ELR (cell line): ENCODE data around the gene SPI1.
A peak's percentile ranks its signal among the peaks of the same experiment; 100 is the strongest.
"Not testable (repeated sequence)": the region's sequence is repeated elsewhere in the genome, so short reads cannot be mapped to it uniquely, and the experiment has no call there.

Source experiments
- DNase-seq: peaks from one replicate; pipeline ENCODE4 v3.0.0-alpha.2; 2015; ENCODE audit warnings: low read depth

The SPI1 gene

GRCh38 chr11:47340980-47341775 lies 37.2 kb downstream of the SPI1 start:
- no peak for DNase-seq

- DNase-seq, result no peak
These were observed 38.3 kb downstream of the SPI1 start for GRCh38 chr11:47340010-47340409.

GRCh38 chr11:47338396-47339241 lies 39.7 kb downstream of the SPI1 start:
- DNase-seq, result no peak

- no peak for DNase-seq
These were observed 41.0 kb downstream of the SPI1 start for GRCh38 chr11:47337229-47337924.

GRCh38 chr11:47336595-47336994 lies 41.8 kb downstream of the SPI1 start:
- no peak for DNase-seq

GRCh38 chr11:47335733-47336132 lies 42.6 kb downstream of the SPI1 start:
- DNase-seq, result no peak

GRCh38 chr11:47334699-47335411 lies 43.5 kb downstream of the SPI1 start:
- not testable (repeated sequence) for DNase-seq

GRCh38 chr11:47333886-47334443 lies 44.4 kb downstream of the SPI1 start:
- DNase-seq, result no peak

- no peak for DNase-seq
These were observed 44.9 kb downstream of the SPI1 start for GRCh38 chr11:47333526-47333845.

- DNase-seq, result no peak
These were observed 45.4 kb downstream of the SPI1 start for GRCh38 chr11:47332791-47333525.

GRCh38 chr11:47332303-47332711 lies 46.0 kb downstream of the SPI1 start:
- no peak for DNase-seq

GRCh38 chr11:47331454-47332302 lies 46.7 kb downstream of the SPI1 start:
- DNase-seq, result no peak

- DNase-seq, result peak; percentile 22
These were observed 48.1 kb downstream of the SPI1 start for GRCh38 chr11:47329987-47330931.

- no peak for DNase-seq
These were observed 48.8 kb downstream of the SPI1 start for GRCh38 chr11:47329431-47329986.

GRCh38 chr11:47328449-47329390 lies 49.6 kb downstream of the SPI1 start:
- DNase-seq, result no peak

- DNase-seq, result no peak
These were observed 50.4 kb downstream of the SPI1 start for GRCh38 chr11:47327949-47328348.

- no peak for DNase-seq
These were observed 51.3 kb downstream of the SPI1 start for GRCh38 chr11:47327025-47327424.
